Astrocyte (in vitro differentiated cells and primary cell): Measurements from ENCODE around the gene MET. TPM values are rescaled to one million over a fixed set of nuclear protein-coding genes. Genes with fewer than 3 reads are reported as not detected.

Experiments used
- DNase-seq: peaks from one replicate; pipeline ENCODE4 v3.0.0-alpha.2; 2010; ENCODE audit warnings: low read depth
- FAIRE-seq: peaks from 2 replicates; lab custom pipeline; 2011; peaks lifted over from hg19 to GRCh38; lab: Jason Lieb, UNC
- H2AFZ ChIP-seq: 2 replicates; pipeline ENCODE4 v1.6.0; 2012; ENCODE audit warnings: low read depth, low read length, inconsistent platforms
- H3K27ac ChIP-seq: 2 replicates; pipeline ENCODE4 v1.5.1; 2011; ENCODE audit warnings: low read depth, low read length, inconsistent platforms
- H3K27me3 ChIP-seq: 2 replicates; pipeline ENCODE4 v1.6.0; 2011; ENCODE audit warnings: low read length, inconsistent platforms; ENCODE audit not compliant: insufficient read depth
- H3K36me3 ChIP-seq: 2 replicates; pipeline ENCODE4 v1.5.1; 2011; ENCODE audit warnings: low read length, inconsistent platforms; ENCODE audit not compliant: insufficient read depth
- H3K4me1 ChIP-seq: 2 replicates; pipeline ENCODE4 v1.5.1; 2011; ENCODE audit warnings: low read length, inconsistent platforms; ENCODE audit not compliant: insufficient read depth
- H3K4me2 ChIP-seq: 2 replicates; pipeline ENCODE4 v1.6.0; 2012; ENCODE audit warnings: low read length, inconsistent platforms
- H3K4me3 ChIP-seq: 2 replicates; pipeline ENCODE4 v1.5.1; 2011; ENCODE audit warnings: low read depth, mild to moderate bottlenecking, low read length, inconsistent platforms; ENCODE audit not compliant: insufficient read depth
- H3K79me2 ChIP-seq: 2 replicates; pipeline ENCODE4 v1.6.0; 2012; ENCODE audit warnings: mild to moderate bottlenecking, low read length, inconsistent platforms; ENCODE audit not compliant: insufficient read depth
- H3K9ac ChIP-seq: 2 replicates; pipeline ENCODE4 v1.6.0; 2012; ENCODE audit warnings: mild to moderate bottlenecking, low read length, inconsistent platforms
- H3K9me3 ChIP-seq: 2 replicates; pipeline ENCODE4 v1.5.1; 2012; ENCODE audit warnings: low read depth, mild to moderate bottlenecking, low read length, inconsistent platforms; ENCODE audit not compliant: insufficient read depth
- H4K20me1 ChIP-seq: 2 replicates; pipeline ENCODE4 v1.6.0; 2012; ENCODE audit warnings: low read length, inconsistent platforms; ENCODE audit not compliant: insufficient read depth
- H3K27ac Mint-ChIP-seq: one replicate; pipeline ENCODE4 v1.8.0; 2021; ENCODE audit warnings: mild to moderate bottlenecking, mixed read lengths; ENCODE audit not compliant: unreplicated experiment
- H3K27me3 Mint-ChIP-seq: one replicate; pipeline ENCODE4 v1.8.0; 2021; ENCODE audit warnings: low read depth, mixed read lengths; ENCODE audit not compliant: unreplicated experiment
- H3K36me3 Mint-ChIP-seq: one replicate; pipeline ENCODE4 v1.8.0; 2021; ENCODE audit warnings: low read depth, mixed read lengths; ENCODE audit not compliant: unreplicated experiment
- H3K4me1 Mint-ChIP-seq: one replicate; pipeline ENCODE4 v1.8.0; 2021; ENCODE audit warnings: low read depth, mixed read lengths; ENCODE audit not compliant: unreplicated experiment
- H3K4me3 Mint-ChIP-seq: one replicate; pipeline ENCODE4 v1.8.0; 2021; ENCODE audit warnings: mild to moderate bottlenecking, moderate library complexity, mixed read lengths; ENCODE audit not compliant: unreplicated experiment
- H3K9me3 Mint-ChIP-seq: one replicate; pipeline ENCODE4 v1.8.0; 2021; ENCODE audit warnings: mild to moderate bottlenecking, mixed read lengths; ENCODE audit not compliant: unreplicated experiment
- EZH2 ChIP-seq: IDR thresholded peaks from 2 replicates; pipeline ENCODE4 v1.6.1; 2012; ENCODE audit warnings: mild to moderate bottlenecking, low read length, inconsistent platforms; ENCODE audit not compliant: insufficient read depth
- total RNA-seq: library from RNA; stranded (reverse); gene quantifications from 2 replicates; pipeline ENCODE4 v1.2.1, GENCODE V29; 2021
- TF ChIP-seq, protein P1 (sequence below): IDR thresholded peaks from 2 replicates; pipeline ENCODE4 v1.5.1; 2011; ENCODE audit warnings: low read depth, mild to moderate bottlenecking, inconsistent platforms, low read length, moderate library complexity; ENCODE audit not compliant: insufficient read depth

MET gene
- total RNA-seq, 1 donor from 2014 or later: 8.2 TPM

DNA sequence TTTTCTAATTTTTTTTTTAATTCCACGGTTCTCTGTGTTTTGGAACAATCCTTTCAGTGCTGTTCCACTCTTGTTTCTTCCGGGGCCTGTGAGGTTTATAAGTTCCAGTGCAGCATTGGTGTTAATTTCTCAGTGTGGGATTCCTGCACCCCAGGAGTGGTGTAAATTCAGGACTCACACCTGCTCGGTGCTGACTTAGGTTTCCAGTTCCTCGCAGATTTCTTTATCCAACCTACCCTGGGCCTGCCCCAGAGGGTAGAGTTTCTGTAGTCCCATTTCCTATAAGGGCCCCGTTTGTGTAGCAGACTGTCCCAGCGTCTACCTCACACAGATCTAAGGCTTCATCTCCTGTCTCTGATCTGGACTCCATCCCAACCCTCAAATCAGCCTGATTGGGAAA, 27.4 kb upstream of the MET start:
- Mint-ChIP-seq H3K27ac (no peak overlapping the region), H3K4me1 (no peaks in the 10 kb centered on the region), H3K9me3 (peaks cover under 1% of the 10 kb centered on the region), H3K36me3 (no peaks in the 10 kb centered on the region), H3K4me3 (no peak overlapping the region), H3K27me3 (no peaks in the 10 kb centered on the region)
- no peaks in the 10 kb centered on the region for H3K36me3 ChIP-seq
- DNase-seq: no peak
- TF ChIP-seq EZH2: no peak
- TF ChIP-seq, protein P1, sequence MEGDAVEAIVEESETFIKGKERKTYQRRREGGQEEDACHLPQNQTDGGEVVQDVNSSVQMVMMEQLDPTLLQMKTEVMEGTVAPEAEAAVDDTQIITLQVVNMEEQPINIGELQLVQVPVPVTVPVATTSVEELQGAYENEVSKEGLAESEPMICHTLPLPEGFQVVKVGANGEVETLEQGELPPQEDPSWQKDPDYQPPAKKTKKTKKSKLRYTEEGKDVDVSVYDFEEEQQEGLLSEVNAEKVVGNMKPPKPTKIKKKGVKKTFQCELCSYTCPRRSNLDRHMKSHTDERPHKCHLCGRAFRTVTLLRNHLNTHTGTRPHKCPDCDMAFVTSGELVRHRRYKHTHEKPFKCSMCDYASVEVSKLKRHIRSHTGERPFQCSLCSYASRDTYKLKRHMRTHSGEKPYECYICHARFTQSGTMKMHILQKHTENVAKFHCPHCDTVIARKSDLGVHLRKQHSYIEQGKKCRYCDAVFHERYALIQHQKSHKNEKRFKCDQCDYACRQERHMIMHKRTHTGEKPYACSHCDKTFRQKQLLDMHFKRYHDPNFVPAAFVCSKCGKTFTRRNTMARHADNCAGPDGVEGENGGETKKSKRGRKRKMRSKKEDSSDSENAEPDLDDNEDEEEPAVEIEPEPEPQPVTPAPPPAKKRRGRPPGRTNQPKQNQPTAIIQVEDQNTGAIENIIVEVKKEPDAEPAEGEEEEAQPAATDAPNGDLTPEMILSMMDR: no peak
- no peak overlapping the region for H2AFZ ChIP-seq
- H3K27ac ChIP-seq: no peak overlapping the region
- H3K9me3 ChIP-seq: no peaks in the 10 kb centered on the region
- no peaks in the 10 kb centered on the region for H3K27me3 ChIP-seq
- no peak overlapping the region for H3K4me2 ChIP-seq
- no peaks in the 10 kb centered on the region for H4K20me1 ChIP-seq
- H3K79me2 ChIP-seq: no peaks in the 10 kb centered on the region
- no peak overlapping the region for H3K9ac ChIP-seq
- no peak for FAIRE-seq
- no peaks in the 10 kb centered on the region for H3K4me1 ChIP-seq
- no peak overlapping the region for H3K4me3 ChIP-seq

DNA sequence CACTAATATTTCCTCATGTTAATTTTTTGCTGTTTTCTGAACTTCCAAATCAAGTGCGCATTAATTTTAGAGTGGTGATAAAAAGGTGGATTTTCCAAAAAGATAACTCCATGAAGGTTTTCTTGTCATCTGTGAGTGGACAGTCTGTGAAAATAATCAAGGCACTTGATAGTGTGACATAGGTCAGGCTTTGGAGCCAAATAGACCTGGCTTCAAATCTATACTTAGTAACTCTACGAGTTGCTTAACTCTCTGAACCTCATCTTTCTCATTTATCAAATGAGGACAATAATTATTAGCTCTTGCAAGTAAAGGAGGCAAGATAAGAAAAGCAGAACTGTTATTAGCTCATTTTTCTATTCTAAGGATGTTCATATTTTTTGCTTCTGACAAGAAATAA, 24.7 kb upstream of the MET start:
- Histone ChIP-seq H3K4me2 (no peak overlapping the region), H3K27ac (no peak overlapping the region), H3K36me3 (no peaks in the 10 kb centered on the region), H2AFZ (no peak overlapping the region), H4K20me1 (no peaks in the 10 kb centered on the region), H3K4me3 (no peak overlapping the region), H3K27me3 (no peaks in the 10 kb centered on the region), H3K9me3 (no peaks in the 10 kb centered on the region), H3K79me2 (no peaks in the 10 kb centered on the region), H3K9ac (no peak overlapping the region), H3K4me1 (no peaks in the 10 kb centered on the region)
- H3K36me3 Mint-ChIP-seq: no peaks in the 10 kb centered on the region
- no peak for TF ChIP-seq EZH2
- TF ChIP-seq, protein P1: no peak
- peaks cover under 1% of the 10 kb centered on the region for H3K4me1 Mint-ChIP-seq
- no peak for FAIRE-seq
- peaks cover under 1% of the 10 kb centered on the region for H3K9me3 Mint-ChIP-seq
- H3K27me3 Mint-ChIP-seq: peaks cover 3% of the 10 kb centered on the region
- no peak for DNase-seq
- H3K27ac Mint-ChIP-seq: no peak overlapping the region
- H3K4me3 Mint-ChIP-seq: no peak overlapping the region

DNA sequence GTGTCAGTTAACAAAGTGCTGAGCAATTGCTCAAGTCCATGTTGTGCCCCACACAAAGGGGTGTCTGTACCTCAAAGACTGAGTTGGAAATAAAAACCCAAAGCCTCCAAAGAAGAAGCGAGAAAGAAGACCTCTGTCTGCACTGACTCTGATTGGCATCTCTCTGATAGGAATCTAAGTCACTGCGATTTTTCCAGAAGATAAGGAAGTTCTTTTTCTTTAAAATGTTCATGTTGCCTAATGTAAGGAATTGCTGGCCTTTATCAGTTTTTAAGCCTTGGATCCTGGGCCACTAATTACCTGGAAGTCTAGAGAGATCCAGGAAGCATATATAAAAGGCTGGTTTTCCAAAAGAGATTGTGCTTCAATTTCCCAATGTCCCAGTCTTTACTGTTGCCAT, 24.1 kb upstream of the MET start:
- TF ChIP-seq EZH2: no peak
- TF ChIP-seq, protein P1: no peak
- no peak for DNase-seq
- no peaks in the 10 kb centered on the region for H4K20me1 ChIP-seq

More for the DNA sequence above, 24.1 kb upstream of the MET start:
- Mint-ChIP-seq H3K9me3 (peaks cover 2% of the 10 kb centered on the region), H3K27ac (no peak overlapping the region), H3K36me3 (no peaks in the 10 kb centered on the region), H3K4me3 (no peak overlapping the region), H3K4me1 (peaks cover 5% of the 10 kb centered on the region), H3K27me3 (peaks cover 3% of the 10 kb centered on the region)
- Histone ChIP-seq H3K27me3 (no peaks in the 10 kb centered on the region), H3K4me2 (no peak overlapping the region), H3K79me2 (no peaks in the 10 kb centered on the region), H3K36me3 (no peaks in the 10 kb centered on the region), H3K27ac (no peak overlapping the region), H2AFZ (no peak overlapping the region), H3K9ac (no peak overlapping the region), H3K9me3 (no peaks in the 10 kb centered on the region), H3K4me1 (peaks cover 5% of the 10 kb centered on the region), H3K4me3 (no peak overlapping the region)
- FAIRE-seq: no peak
